Psoas muscle (tissue), 8 donors: ENCODE measurements around the gene AGRP. TPM values are rescaled to one million over a fixed set of nuclear protein-coding genes. Genes with fewer than 3 reads are reported as not detected.
A peak's percentile ranks its signal among the peaks of the same experiment; 100 is the strongest.

ENCODE experiments used
- ATAC-seq, 4 donors: fragments of 200-7000 bp; cut with Tn5 transposase; one replicate each; pipeline ENCODE4 v1.9.1; 2020; ENCODE audit warnings: moderate library complexity in 3 of 4, mild to moderate bottlenecking in 2 of 4
- DNase-seq, 2 donors: peaks; one replicate each; pipeline ENCODE4 v3.0.0-alpha.2; 2020
- H3K27ac ChIP-seq: fragments of 200-600 bp; one replicate; pipeline ENCODE4 v1.8.0; 2022
- H3K27me3 ChIP-seq, 3 donors: fragments of 200-600 bp in 1 of 3; one replicate each; pipeline versions ENCODE4 v1.6.1 to v1.8.0; 2013 to 2022; ENCODE audit warnings: low read length in 2 of 3, mild to moderate bottlenecking in 2 of 3, moderate library complexity in 1 of 3; ENCODE audit not compliant: insufficient read depth in 3 of 3
- H3K36me3 ChIP-seq, 2 donors: fragments of 200-600 bp in 1 of 2; one replicate each; pipeline versions ENCODE4 v1.6.1 to v1.8.0; 2013 to 2022; ENCODE audit warnings: low read depth in 1 of 2, mild to moderate bottlenecking in 1 of 2, moderate library complexity in 1 of 2; ENCODE audit not compliant: insufficient read depth in 1 of 2
- H3K4me1 ChIP-seq: fragments of 200-600 bp; one replicate; pipeline ENCODE4 v1.8.0; 2022
- H3K4me3 ChIP-seq: fragments of 200-600 bp; one replicate; pipeline ENCODE4 v1.8.0; 2022; ENCODE audit warnings: mild to moderate bottlenecking
- H3K9me3 ChIP-seq: fragments of 200-600 bp; one replicate; pipeline ENCODE4 v1.8.0; 2022
- WGBS, 3 donors: extraction: QIAGEN DNeasy Blood & Tissue Kit; methylation state at CpG; one replicate each; pipeline versions ENCODE4 v1.1.6 to v1.1.7; 2013; 5-methylcytosine and 5-hydroxymethylcytosine counted together
- intact Hi-C, 2 donors: fragments of 100-400 bp; cut with DNase I; formaldehyde crosslinking; loops; one replicate each; pipeline versions ENCODE4 v1.11.0 to v1.14.2; 2022
- polyA plus RNA-seq, 3 donors: library from polyadenylated mRNA; stranded (reverse); fragments of 200-250 nt; gene quantifications; one replicate each; pipeline ENCODE4 v1.2.3, GENCODE V29; 2013
- total RNA-seq, 4 donors: library from RNA; stranded (reverse); fragmentation: NEBNext Ultra II Directional in 2 of 4; extraction: Animal tissue kit (Norgen Biotek cat#: 25700) in 2 of 4; gene quantifications; one replicate each; pipeline versions ENCODE4 v1.2.1 to v1.2.4, GENCODE V29; 2021 to 2023
- TF ChIP-seq, protein P1 (sequence below): fragments of 200-600 bp; IDR thresholded peaks from one replicate; pipeline ENCODE4 v1.8.0; 2022; ENCODE audit warnings: antibody characterized with exemption
- donor health status: healthy with polysubstance abuse.
- donor health status: DM: no; HTN: no; CAD: no; lungs with moderate emphysema.
- donor health status: Bipolar disorder and iron deficiency.
- donor health status: healthy.
- donor health status: DM: yes; HTN: yes; CAD: no.
- donor health status: DM: no; HTN: no; CAD: no.
- donor health status: DM: no; HTN: no; CAD: no.
- donor health status: DM: yes; HTN: yes; CAD: no.

Gene AGRP
- total and polyA plus RNA-seq, 7 donors: not detected

- intact Hi-C loops: loop anchor here in 1 of 2 donors (10.0 kb wide), 2 partner anchors 286 to 406 kb away; partner anchors contain the start of genes CTRL and PSMB10
- peak; percentile 34 to 59 (median 42) for ATAC-seq
Observed at GRCh38 chr16:67528870-67529581, 45.7 kb upstream of the AGRP start.

DNA sequence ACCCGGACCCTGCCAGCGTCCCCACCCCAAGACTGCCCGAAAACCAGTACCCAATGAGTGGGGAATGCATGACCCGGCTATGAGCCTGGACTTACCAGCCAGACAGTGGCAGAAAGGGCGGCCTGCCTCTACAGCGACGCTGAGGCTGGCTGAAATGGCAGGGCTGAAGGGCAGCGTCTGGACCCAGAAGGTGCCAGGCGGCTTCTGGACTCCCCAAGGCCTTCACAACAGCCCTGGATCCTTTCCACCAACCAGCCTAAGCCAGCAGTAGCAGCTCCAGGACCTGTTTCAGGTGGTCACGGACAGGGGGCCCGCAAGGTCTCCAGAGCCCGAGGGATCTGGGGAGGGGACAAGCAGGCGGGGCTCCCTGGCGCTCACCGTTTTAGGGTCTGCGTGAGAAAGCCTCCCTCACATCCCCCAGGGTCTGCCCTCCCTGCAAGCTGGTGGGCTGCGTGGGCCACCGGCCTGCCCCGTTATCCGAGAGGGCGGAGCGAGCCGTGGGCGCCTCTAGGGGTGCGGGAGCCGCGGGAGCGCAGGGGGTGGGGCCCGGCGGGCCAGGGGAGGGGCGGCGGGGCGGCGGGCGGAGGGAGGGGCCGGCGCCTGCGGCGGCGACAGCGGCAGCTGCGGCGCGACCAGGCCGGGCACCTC, 45.0 kb upstream of the AGRP start, which contains the start of gene RIPOR1:
RIPOR1 (plus strand) TSS at position 608 of the 648 bp plus-strand sequence. CDS start 9,618 bp downstream, outside the sequence.
- Histone ChIP-seq H3K27ac (peak within 1 kb of the TSS; percentile 80), H3K27me3 (no peaks in the 10 kb centered on the region), H3K9me3 (no peaks in the 10 kb centered on the region), H3K4me1 (peaks cover 17% of the 10 kb centered on the region), H3K4me3 (peak within 1 kb of the TSS; percentile 70), H3K36me3 (no peaks in the 10 kb centered on the region)
- intact Hi-C loops: loop anchor here in 1 of 2 donors (10.0 kb wide), 2 partner anchors 286 to 406 kb away; partner anchors contain the start of genes CTRL and PSMB10
- ATAC-seq (peak; percentile 62 to 75 (median 68)), DNase-seq (peak; percentile 67 to 70)
- 7 to 17% (median 9%) methylated on average over 26 to 45 of the region's 45 CpGs for WGBS, 3 donors
- TF ChIP-seq, protein P1, sequence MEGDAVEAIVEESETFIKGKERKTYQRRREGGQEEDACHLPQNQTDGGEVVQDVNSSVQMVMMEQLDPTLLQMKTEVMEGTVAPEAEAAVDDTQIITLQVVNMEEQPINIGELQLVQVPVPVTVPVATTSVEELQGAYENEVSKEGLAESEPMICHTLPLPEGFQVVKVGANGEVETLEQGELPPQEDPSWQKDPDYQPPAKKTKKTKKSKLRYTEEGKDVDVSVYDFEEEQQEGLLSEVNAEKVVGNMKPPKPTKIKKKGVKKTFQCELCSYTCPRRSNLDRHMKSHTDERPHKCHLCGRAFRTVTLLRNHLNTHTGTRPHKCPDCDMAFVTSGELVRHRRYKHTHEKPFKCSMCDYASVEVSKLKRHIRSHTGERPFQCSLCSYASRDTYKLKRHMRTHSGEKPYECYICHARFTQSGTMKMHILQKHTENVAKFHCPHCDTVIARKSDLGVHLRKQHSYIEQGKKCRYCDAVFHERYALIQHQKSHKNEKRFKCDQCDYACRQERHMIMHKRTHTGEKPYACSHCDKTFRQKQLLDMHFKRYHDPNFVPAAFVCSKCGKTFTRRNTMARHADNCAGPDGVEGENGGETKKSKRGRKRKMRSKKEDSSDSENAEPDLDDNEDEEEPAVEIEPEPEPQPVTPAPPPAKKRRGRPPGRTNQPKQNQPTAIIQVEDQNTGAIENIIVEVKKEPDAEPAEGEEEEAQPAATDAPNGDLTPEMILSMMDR: no peak

More at GRCh38 chr16:67528870-67529581, 45.7 kb upstream of the AGRP start:
- Histone ChIP-seq H3K27me3 (no peaks in the 10 kb centered on the region), H3K36me3 (no peaks in the 10 kb centered on the region), H3K4me3 (peak overlapping the region; percentile 70), H3K9me3 (no peaks in the 10 kb centered on the region), H3K27ac (peak overlapping the region; percentile 80), H3K4me1 (peaks cover 17% of the 10 kb centered on the region)
- WGBS, 3 donors: 1 to 2% (median 1%) methylated on average over 40 to 65 of the region's 65 CpGs
- TF ChIP-seq, protein P1: no peak
- DNase-seq: peak in 1 of 2 donors; percentile 81

GRCh38 chr16:67526149-67526791, 42.9 kb upstream of the AGRP start:
- no peaks in the 10 kb centered on the region for H3K9me3 ChIP-seq
- H3K27me3 ChIP-seq: no peaks in the 10 kb centered on the region
- H3K27ac ChIP-seq: no peak overlapping the region
- no peak overlapping the region for H3K4me3 ChIP-seq
- H3K36me3 ChIP-seq: no peaks in the 10 kb centered on the region
- intact Hi-C loops: loop anchor here in 1 of 2 donors (10.0 kb wide), 2 partner anchors 289 to 409 kb away; partner anchors contain the start of genes CTRL and PSMB10
- H3K4me1 ChIP-seq: peaks cover 17% of the 10 kb centered on the region
- TF ChIP-seq, protein P1: no peak
- WGBS, 3 donors: 91 to 94% (median 93%) methylated on average over 3 of the region's 3 CpGs
- ATAC-seq: no peak
- no peak for DNase-seq

DNA sequence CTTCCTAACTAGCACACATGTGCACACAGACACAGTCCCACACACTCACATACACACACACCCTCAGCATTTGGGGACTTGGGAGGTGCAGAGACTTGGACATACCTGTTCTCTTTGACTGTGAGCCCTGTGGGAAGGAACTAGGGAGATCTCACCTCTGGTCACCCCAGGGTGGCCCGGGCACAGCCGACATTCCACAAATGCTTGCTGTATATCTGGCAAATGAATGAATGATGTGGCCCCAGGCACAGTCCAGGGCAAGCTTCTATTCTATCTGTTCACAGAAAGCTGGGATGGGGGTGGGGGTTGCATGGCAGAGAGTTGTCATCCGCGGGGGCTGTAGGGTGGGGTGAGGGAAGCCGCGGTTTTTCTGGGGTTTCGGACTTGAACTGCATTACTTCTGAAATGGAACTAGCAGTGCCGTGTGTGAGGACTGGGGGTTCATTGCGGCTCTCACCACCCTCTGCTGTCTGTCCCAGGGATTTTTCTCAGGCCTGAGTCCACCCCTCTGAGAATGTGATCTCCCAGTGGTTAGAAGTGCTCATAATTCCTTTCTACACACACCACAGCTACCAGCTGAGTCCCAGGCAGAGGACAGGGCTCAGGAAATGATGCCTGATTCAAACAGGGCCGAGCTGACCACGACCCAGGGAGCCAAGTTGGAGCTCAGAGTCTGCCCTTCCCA, 42.0 kb upstream of the AGRP start:
- H3K27me3 ChIP-seq: no peaks in the 10 kb centered on the region
- H3K36me3 ChIP-seq: no peaks in the 10 kb centered on the region
- no peaks in the 10 kb centered on the region for H3K9me3 ChIP-seq
- no peak overlapping the region for H3K27ac ChIP-seq
- DNase-seq (no peak), ATAC-seq (no peak)
- TF ChIP-seq, protein P1: no peak
- H3K4me1 ChIP-seq: peaks cover 11% of the 10 kb centered on the region
- WGBS, 3 donors: 69 to 75% (median 74%) methylated on average over 11 of the region's 11 CpGs
- H3K4me3 ChIP-seq: no peak overlapping the region
- intact Hi-C loops: loop anchor here in 1 of 2 donors (10.0 kb wide), 2 partner anchors 289 to 409 kb away; partner anchors contain the start of genes CTRL and PSMB10
